Mammary epithelial cell (primary cell): ENCODE measurements around the gene LAG3.

Experiments
- EZH2 ChIP-seq: IDR thresholded peaks from 2 replicates; pipeline ENCODE4 v1.6.1; 2012; ENCODE audit warnings: low read length, inconsistent platforms, borderline replicate concordance
- TF ChIP-seq, protein P1 (sequence below), 2 donors: IDR thresholded peaks in 1 of 2; conservative IDR thresholded peaks in 1 of 2; 2 replicates each; pipeline ENCODE4 v1.5.1; 2011 to 2012; ENCODE audit warnings: inconsistent platforms in 2 of 2, low read length in 2 of 2, mild to moderate bottlenecking in 2 of 2, control low read depth in 1 of 2, low read depth in 1 of 2; ENCODE audit not compliant: insufficient read depth in 1 of 2; ENCODE audit errors: extremely low read depth in 1 of 2

DNA sequence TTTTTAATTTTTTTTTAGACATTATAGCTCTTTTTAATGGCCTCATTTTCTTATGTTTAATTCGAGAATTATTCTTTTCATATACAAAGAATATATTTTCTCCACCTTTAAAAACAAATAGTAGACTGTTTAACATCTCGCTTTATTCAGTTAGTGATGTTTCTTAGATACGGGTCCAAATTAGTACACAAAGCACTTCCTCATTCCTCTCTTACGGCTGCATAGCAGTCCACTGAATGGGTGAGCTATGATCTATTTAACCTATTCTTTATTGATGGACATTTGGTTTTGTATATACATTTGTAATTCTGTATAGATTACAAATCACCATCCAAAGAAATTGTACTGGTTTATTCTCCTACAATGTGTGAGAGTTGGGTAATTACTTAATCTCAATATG lies 41.0 kb downstream of the LAG3 start:
- TF ChIP-seq, protein P1, sequence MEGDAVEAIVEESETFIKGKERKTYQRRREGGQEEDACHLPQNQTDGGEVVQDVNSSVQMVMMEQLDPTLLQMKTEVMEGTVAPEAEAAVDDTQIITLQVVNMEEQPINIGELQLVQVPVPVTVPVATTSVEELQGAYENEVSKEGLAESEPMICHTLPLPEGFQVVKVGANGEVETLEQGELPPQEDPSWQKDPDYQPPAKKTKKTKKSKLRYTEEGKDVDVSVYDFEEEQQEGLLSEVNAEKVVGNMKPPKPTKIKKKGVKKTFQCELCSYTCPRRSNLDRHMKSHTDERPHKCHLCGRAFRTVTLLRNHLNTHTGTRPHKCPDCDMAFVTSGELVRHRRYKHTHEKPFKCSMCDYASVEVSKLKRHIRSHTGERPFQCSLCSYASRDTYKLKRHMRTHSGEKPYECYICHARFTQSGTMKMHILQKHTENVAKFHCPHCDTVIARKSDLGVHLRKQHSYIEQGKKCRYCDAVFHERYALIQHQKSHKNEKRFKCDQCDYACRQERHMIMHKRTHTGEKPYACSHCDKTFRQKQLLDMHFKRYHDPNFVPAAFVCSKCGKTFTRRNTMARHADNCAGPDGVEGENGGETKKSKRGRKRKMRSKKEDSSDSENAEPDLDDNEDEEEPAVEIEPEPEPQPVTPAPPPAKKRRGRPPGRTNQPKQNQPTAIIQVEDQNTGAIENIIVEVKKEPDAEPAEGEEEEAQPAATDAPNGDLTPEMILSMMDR (conservative IDR thresholded peaks at IDR 0.05 in 1 of 2, IDR thresholded peaks at IDR 0.05 in 1 of 2; ENCODE audit: extremely low read depth in 1 of 2, insufficient read depth in 1 of 2, low read depth in 1 of 2, low read length in 2 of 2), result no peak
- no peak for TF ChIP-seq EZH2
